Activated T-helper 2 cell treated with anti-CD3 and anti-CD28 coated beads, Interferon-gamma antibody, Interleukin-2, Interleukin-4, amounts not matched to agents 10 μg/mL and 5 μg/mL and 100 μg/mL, durations not matched to agents 14 hours and 24 hours and 36 hours (primary cell): ENCODE data around the gene APOA4. TPM values are rescaled to one million over a fixed set of nuclear protein-coding genes. Genes with fewer than 3 reads are reported as not detected.

Experiments used
- DNase-seq: peaks from one replicate; pipeline ENCODE4 v3.0.0; 2021; ENCODE audit warnings: low spot score
- H3K27ac Mint-ChIP-seq: one replicate; pipeline ENCODE4 v1.8.0; 2021; ENCODE audit warnings: mixed read lengths
- H3K27me3 Mint-ChIP-seq: one replicate; pipeline ENCODE4 v1.8.0; 2021; ENCODE audit warnings: low read depth, mixed read lengths
- H3K36me3 Mint-ChIP-seq: one replicate; pipeline ENCODE4 v1.8.0; 2021; ENCODE audit warnings: low read depth, mixed read lengths
- H3K4me1 Mint-ChIP-seq: one replicate; pipeline ENCODE4 v1.8.0; 2021; ENCODE audit warnings: low read depth, mixed read lengths
- H3K4me3 Mint-ChIP-seq: one replicate; pipeline ENCODE4 v1.8.0; 2021; ENCODE audit warnings: low read depth, mild to moderate bottlenecking, moderate library complexity, mixed read lengths
- H3K9me3 Mint-ChIP-seq: one replicate; pipeline ENCODE4 v1.8.0; 2021; ENCODE audit warnings: mixed read lengths
- intact Hi-C: fragments of 100-400 bp; cut with micrococcal nuclease; formaldehyde crosslinking; loops from one replicate; pipeline ENCODE4 v1.15.1; 2023
- total RNA-seq: library from RNA; stranded (reverse); gene quantifications from 2 replicates; pipeline ENCODE4 v1.2.3, GENCODE V29; 2022

The APOA4 gene
- total RNA-seq: not detected in 2 replicates

GRCh38 chr11:116823031-116823843 is at the start of gene APOA4:
APOA4 (minus strand) TSS chr11:116823304; CDS start chr11:116823191, 113 bp downstream.
- Mint-ChIP-seq H3K27me3 (no peaks in the 10 kb centered on the region), H3K27ac (no peak within 1 kb of the TSS), H3K36me3 (no peaks in the 10 kb centered on the region), H3K4me1 (no peaks in the 10 kb centered on the region), H3K9me3 (no peaks in the 10 kb centered on the region), H3K4me3 (no peak within 1 kb of the TSS)
- DNase-seq: no peak
- intact Hi-C loops: no loop called here

- H3K27ac Mint-ChIP-seq: no peak overlapping the region
- intact Hi-C loops: no loop called here
- H3K36me3 Mint-ChIP-seq: peaks cover 64% of the 10 kb centered on the region
Measured at GRCh38 chr11:116871248-116871647, 48.1 kb upstream of the APOA4 start.

GRCh38 chr11:116870054-116870453 is 47.0 kb upstream of the APOA4 start:
- peaks cover 67% of the 10 kb centered on the region for H3K36me3 Mint-ChIP-seq
- H3K4me1 Mint-ChIP-seq: peaks cover 3% of the 10 kb centered on the region
- no peak for DNase-seq
- H3K27me3 Mint-ChIP-seq: no peaks in the 10 kb centered on the region
- no peaks in the 10 kb centered on the region for H3K9me3 Mint-ChIP-seq
- H3K27ac Mint-ChIP-seq: no peak overlapping the region
- no peak overlapping the region for H3K4me3 Mint-ChIP-seq
- intact Hi-C loops: no loop called here

More at GRCh38 chr11:116871248-116871647, 48.1 kb upstream of the APOA4 start:
- Mint-ChIP-seq H3K27me3 (no peaks in the 10 kb centered on the region), H3K4me3 (no peak overlapping the region), H3K9me3 (no peaks in the 10 kb centered on the region), H3K4me1 (peaks cover 3% of the 10 kb centered on the region)
- no peak for DNase-seq

GRCh38 chr11:116869610-116870009 is 46.5 kb upstream of the APOA4 start:
- Mint-ChIP-seq H3K27ac (no peak overlapping the region), H3K36me3 (peaks cover 65% of the 10 kb centered on the region), H3K4me3 (no peak overlapping the region), H3K4me1 (peaks cover 3% of the 10 kb centered on the region), H3K27me3 (no peaks in the 10 kb centered on the region), H3K9me3 (no peaks in the 10 kb centered on the region)
- intact Hi-C loops: no loop called here
- no peak for DNase-seq

DNA sequence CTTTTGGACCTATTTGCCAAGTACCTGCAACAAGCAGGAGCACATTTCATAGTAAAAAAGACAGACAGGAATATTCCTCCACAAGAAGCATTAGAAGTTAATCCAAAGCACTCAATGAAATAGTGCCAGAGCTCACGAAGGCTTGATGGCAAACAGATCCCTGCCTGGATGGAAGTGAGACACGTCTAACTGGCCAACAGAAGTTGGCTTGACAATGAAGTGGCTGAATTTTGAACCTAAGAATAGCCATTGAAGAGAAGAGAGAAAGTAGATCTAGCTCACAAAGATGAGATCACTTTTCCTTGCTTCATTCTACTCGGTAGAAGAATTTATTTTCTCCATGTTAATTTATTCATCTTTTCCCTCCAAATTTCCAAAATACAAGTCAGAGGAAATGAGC is 45.0 kb upstream of the APOA4 start:
- no peaks in the 10 kb centered on the region for H3K9me3 Mint-ChIP-seq
- DNase-seq: no peak
- peaks cover 3% of the 10 kb centered on the region for H3K4me1 Mint-ChIP-seq
- H3K4me3 Mint-ChIP-seq: no peak overlapping the region
- no peaks in the 10 kb centered on the region for H3K27me3 Mint-ChIP-seq
- H3K36me3 Mint-ChIP-seq: peaks cover 72% of the 10 kb centered on the region
- no peak overlapping the region for H3K27ac Mint-ChIP-seq
- intact Hi-C loops: no loop called here

GRCh38 chr11:116867619-116868018 is 44.5 kb upstream of the APOA4 start:
- no peaks in the 10 kb centered on the region for H3K27me3 Mint-ChIP-seq
- peaks cover 3% of the 10 kb centered on the region for H3K4me1 Mint-ChIP-seq
- DNase-seq: no peak
- intact Hi-C loops: no loop called here
- H3K36me3 Mint-ChIP-seq: peaks cover 67% of the 10 kb centered on the region
- H3K27ac Mint-ChIP-seq: no peak overlapping the region
- H3K9me3 Mint-ChIP-seq: no peaks in the 10 kb centered on the region
- H3K4me3 Mint-ChIP-seq: no peak overlapping the region

DNA sequence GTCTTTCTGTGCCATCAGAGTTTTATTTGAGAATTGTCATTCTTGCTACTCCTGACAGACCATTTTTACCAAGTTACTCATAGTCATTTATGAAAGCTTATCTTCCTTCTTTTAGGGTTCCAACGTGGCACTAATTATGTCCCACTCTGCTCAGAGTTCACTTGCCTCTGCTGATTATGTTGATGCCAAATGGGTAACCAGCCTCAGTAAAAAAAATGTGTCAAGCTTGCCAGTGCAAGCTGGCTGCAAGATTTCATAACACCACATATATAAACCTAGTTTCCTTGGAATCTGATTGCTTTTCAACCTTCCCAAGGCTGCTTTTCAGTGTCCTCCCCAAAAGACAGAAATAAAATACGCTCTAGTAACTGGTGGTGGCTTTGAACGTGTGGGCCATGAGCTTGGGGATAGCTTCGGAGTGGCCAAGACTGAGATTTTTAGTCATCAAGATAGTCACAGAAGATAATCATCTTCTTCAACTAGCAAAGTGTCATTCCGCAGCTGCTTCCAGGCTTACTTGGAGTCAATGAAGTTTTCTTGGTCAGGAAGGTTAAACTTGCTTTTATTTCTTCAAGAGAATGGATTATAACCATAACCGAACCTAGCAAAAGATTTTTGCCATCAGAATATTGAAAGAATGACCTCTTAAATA is 43.8 kb upstream of the APOA4 start:
- peaks cover 71% of the 10 kb centered on the region for H3K36me3 Mint-ChIP-seq
- intact Hi-C loops: no loop called here
- H3K27ac Mint-ChIP-seq: no peak overlapping the region

GRCh38 chr11:116865696-116866095 is 42.6 kb upstream of the APOA4 start:
- DNase-seq: no peak
- no peaks in the 10 kb centered on the region for H3K27me3 Mint-ChIP-seq
- H3K9me3 Mint-ChIP-seq: no peaks in the 10 kb centered on the region
- no peak overlapping the region for H3K4me3 Mint-ChIP-seq
- peaks cover 74% of the 10 kb centered on the region for H3K36me3 Mint-ChIP-seq
- intact Hi-C loops: no loop called here
- no peak overlapping the region for H3K27ac Mint-ChIP-seq
- peaks cover 9% of the 10 kb centered on the region for H3K4me1 Mint-ChIP-seq

More for the DNA sequence above, 43.8 kb upstream of the APOA4 start:
- no peak for DNase-seq
- Mint-ChIP-seq H3K27me3 (no peaks in the 10 kb centered on the region), H3K4me3 (no peak overlapping the region), H3K9me3 (no peaks in the 10 kb centered on the region), H3K4me1 (peaks cover 4% of the 10 kb centered on the region)

DNA sequence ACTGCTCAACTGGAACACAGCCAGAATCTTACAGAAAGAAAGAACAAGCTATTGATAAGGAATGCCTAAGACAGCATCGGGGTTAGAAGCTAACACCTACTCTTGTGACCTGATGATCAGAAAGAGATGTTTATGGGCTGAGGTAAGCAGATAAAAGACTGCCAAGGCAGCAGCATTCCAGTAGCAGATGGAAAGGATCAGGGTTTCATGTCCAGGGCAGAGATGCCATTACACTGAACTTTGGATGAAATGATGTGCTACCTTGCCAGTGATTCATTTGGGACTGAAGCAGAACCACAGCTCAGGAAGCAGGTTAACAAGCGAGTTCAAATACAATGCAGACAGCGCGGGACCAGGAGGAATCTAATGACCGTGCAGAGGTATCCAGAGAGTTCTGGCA is 41.4 kb upstream of the APOA4 start:
- Mint-ChIP-seq H3K9me3 (no peaks in the 10 kb centered on the region), H3K27me3 (no peaks in the 10 kb centered on the region), H3K4me1 (peaks cover 6% of the 10 kb centered on the region), H3K4me3 (no peak overlapping the region), H3K27ac (no peak overlapping the region), H3K36me3 (peaks cover 71% of the 10 kb centered on the region)
- no peak for DNase-seq
- intact Hi-C loops: no loop called here

DNA sequence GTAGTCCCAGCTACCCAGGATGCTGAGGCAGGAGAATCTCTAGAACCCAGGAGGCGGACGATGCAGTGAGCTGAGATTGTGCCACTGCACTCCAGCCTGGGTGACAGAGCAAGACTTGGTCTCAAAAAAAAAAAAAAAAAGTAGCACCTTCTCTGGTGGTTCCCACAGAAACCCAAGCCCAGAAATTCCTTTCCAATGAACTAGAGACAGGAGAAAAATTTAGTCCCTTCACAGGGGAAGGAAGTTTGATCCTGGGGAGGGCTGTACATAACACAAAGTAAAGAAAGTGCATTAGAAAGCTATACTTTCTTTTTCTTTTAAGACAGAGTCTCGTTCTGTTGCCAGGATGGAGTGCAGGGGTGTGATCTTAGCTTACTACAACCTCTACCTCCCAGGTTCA is 39.8 kb upstream of the APOA4 start:
- H3K27me3 Mint-ChIP-seq: no peaks in the 10 kb centered on the region
- no peaks in the 10 kb centered on the region for H3K9me3 Mint-ChIP-seq
- intact Hi-C loops: no loop called here
- no peak overlapping the region for H3K4me3 Mint-ChIP-seq
- peaks cover 75% of the 10 kb centered on the region for H3K36me3 Mint-ChIP-seq
- no peak for DNase-seq
- no peak overlapping the region for H3K27ac Mint-ChIP-seq
- H3K4me1 Mint-ChIP-seq: peaks cover 6% of the 10 kb centered on the region

GRCh38 chr11:116862185-116862584 is 39.1 kb upstream of the APOA4 start:
- DNase-seq: no peak
- Mint-ChIP-seq H3K36me3 (peaks cover 74% of the 10 kb centered on the region), H3K4me1 (peaks cover 6% of the 10 kb centered on the region), H3K9me3 (no peaks in the 10 kb centered on the region), H3K4me3 (no peak overlapping the region), H3K27me3 (no peaks in the 10 kb centered on the region), H3K27ac (no peak overlapping the region)
- intact Hi-C loops: no loop called here

GRCh38 chr11:116861539-116861938 is 38.4 kb upstream of the APOA4 start:
- H3K27ac Mint-ChIP-seq: no peak overlapping the region
- H3K4me3 Mint-ChIP-seq: no peak overlapping the region
- no peak for DNase-seq
- peaks cover 6% of the 10 kb centered on the region for H3K4me1 Mint-ChIP-seq
- H3K36me3 Mint-ChIP-seq: peaks cover 74% of the 10 kb centered on the region
- no peaks in the 10 kb centered on the region for H3K9me3 Mint-ChIP-seq
- intact Hi-C loops: no loop called here
- H3K27me3 Mint-ChIP-seq: no peaks in the 10 kb centered on the region

GRCh38 chr11:116860303-116860702 is 37.2 kb upstream of the APOA4 start:
- intact Hi-C loops: no loop called here
- Mint-ChIP-seq H3K27me3 (no peaks in the 10 kb centered on the region), H3K4me3 (no peak overlapping the region), H3K9me3 (no peaks in the 10 kb centered on the region), H3K27ac (no peak overlapping the region), H3K4me1 (peaks cover 13% of the 10 kb centered on the region), H3K36me3 (peaks cover 74% of the 10 kb centered on the region)
- DNase-seq: no peak
